Parathyroid adenoma (tissue), 2 donors: ENCODE results near the gene KIF1A.

Experiments
- H2AFZ ChIP-seq: fragments of 300-600 bp; sonication (generic); one replicate; pipeline ENCODE4 v1.7.0; 2017; ENCODE audit warnings: antibody characterized with exemption, mild to moderate bottlenecking
- H3K27ac ChIP-seq: fragments of 300-600 bp; sonication (generic); one replicate; pipeline ENCODE4 v1.7.0; 2017
- H3K27me3 ChIP-seq: fragments of 300-600 bp; sonication (generic); one replicate; pipeline ENCODE4 v1.7.0; 2017; ENCODE audit warnings: low read length; ENCODE audit not compliant: control insufficient read depth, insufficient read depth
- H3K36me3 ChIP-seq: fragments of 300-600 bp; sonication (generic); one replicate; pipeline ENCODE4 v1.7.0; 2017; ENCODE audit warnings: low read length; ENCODE audit not compliant: control insufficient read depth, insufficient read depth
- H3K4me1 ChIP-seq: fragments of 300-600 bp; sonication (generic); one replicate; pipeline ENCODE4 v1.7.0; 2017; ENCODE audit warnings: control low read depth
- H3K4me2 ChIP-seq: fragments of 300-600 bp; sonication (generic); one replicate; pipeline ENCODE4 v1.7.0; 2017; ENCODE audit warnings: low read length
- H3K4me3 ChIP-seq: fragments of 300-600 bp; sonication (generic); one replicate; pipeline ENCODE4 v1.7.0; 2017; ENCODE audit warnings: low read depth, low read length
- H3K79me2 ChIP-seq: fragments of 300-600 bp; sonication (generic); one replicate; pipeline ENCODE4 v1.7.0; 2017; ENCODE audit warnings: control low read depth
- H3K9ac ChIP-seq: fragments of 300-600 bp; sonication (generic); one replicate; pipeline ENCODE4 v1.7.0; 2017; ENCODE audit warnings: mild to moderate bottlenecking
- H3K9me3 ChIP-seq: fragments of 300-600 bp; sonication (generic); one replicate; pipeline ENCODE4 v1.7.0; 2017; ENCODE audit warnings: low read length; ENCODE audit not compliant: control insufficient read depth
- TF ChIP-seq, protein P1 (sequence below): fragments of 300-600 bp; sonication (generic); IDR thresholded peaks from one replicate; pipeline ENCODE4 v1.7.0; 2017; ENCODE audit warnings: antibody characterized with exemption, mild to moderate bottlenecking
- donor health status: primary hyperparathyroidism.

Gene KIF1A

DNA sequence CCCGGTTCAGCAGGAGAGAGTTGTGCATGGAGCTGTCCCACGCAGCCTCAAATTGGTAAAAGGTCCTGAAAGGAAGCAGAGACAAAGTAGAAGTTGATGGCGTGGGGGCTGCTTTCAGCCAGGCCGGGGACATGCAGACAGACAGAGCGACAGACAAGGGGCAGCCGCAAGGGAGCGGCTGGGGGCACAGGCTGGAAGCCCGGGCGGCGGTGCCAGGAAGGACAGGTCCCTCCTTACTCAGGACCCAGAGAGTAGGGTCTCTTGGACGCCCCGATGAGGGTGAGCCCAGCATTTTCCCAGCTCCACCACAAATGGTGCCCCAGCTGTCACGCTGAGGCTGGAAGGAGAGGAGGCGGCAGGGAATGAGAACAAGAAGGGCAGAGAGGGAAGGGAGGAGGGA is 93.1 kb downstream of the KIF1A start:
- no peaks in the 10 kb centered on the region for H3K4me1 ChIP-seq
- H3K9me3 ChIP-seq: no peaks in the 10 kb centered on the region
- H3K27me3 ChIP-seq: no peaks in the 10 kb centered on the region
- H3K9ac ChIP-seq: no peak overlapping the region
- TF ChIP-seq, protein P1, sequence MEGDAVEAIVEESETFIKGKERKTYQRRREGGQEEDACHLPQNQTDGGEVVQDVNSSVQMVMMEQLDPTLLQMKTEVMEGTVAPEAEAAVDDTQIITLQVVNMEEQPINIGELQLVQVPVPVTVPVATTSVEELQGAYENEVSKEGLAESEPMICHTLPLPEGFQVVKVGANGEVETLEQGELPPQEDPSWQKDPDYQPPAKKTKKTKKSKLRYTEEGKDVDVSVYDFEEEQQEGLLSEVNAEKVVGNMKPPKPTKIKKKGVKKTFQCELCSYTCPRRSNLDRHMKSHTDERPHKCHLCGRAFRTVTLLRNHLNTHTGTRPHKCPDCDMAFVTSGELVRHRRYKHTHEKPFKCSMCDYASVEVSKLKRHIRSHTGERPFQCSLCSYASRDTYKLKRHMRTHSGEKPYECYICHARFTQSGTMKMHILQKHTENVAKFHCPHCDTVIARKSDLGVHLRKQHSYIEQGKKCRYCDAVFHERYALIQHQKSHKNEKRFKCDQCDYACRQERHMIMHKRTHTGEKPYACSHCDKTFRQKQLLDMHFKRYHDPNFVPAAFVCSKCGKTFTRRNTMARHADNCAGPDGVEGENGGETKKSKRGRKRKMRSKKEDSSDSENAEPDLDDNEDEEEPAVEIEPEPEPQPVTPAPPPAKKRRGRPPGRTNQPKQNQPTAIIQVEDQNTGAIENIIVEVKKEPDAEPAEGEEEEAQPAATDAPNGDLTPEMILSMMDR: no peak
- H2AFZ ChIP-seq: no peak overlapping the region
- no peaks in the 10 kb centered on the region for H3K79me2 ChIP-seq
- H3K36me3 ChIP-seq: no peaks in the 10 kb centered on the region
- H3K27ac ChIP-seq: no peak overlapping the region
- no peak overlapping the region for H3K4me2 ChIP-seq
- no peak overlapping the region for H3K4me3 ChIP-seq

DNA sequence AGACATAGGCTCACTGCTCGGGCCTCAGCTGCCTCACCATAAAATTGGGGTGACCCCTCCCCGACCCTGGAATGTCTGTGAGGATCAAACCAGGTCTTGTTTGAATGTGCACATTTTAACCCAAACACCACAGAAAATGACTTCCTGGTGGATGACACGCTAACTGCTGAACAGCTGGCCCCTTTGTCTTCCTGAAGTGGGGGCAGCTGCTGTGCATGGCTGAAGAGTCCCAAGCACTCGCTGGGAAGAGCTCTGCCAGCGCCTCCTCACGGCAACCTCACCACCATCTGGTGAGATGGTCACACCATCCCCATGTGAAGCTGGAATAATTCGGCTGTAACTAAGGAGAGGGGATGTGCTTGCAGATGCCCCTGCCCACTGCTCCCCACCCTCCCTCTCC is 94.3 kb downstream of the KIF1A start:
- TF ChIP-seq, protein P1: no peak
- H3K4me1 ChIP-seq: no peaks in the 10 kb centered on the region
- H3K36me3 ChIP-seq: no peaks in the 10 kb centered on the region
- H3K79me2 ChIP-seq: no peaks in the 10 kb centered on the region
- no peak overlapping the region for H3K27ac ChIP-seq
- H3K4me2 ChIP-seq: no peak overlapping the region
- H3K9me3 ChIP-seq: no peaks in the 10 kb centered on the region
- no peak overlapping the region for H3K4me3 ChIP-seq
- H2AFZ ChIP-seq: no peak overlapping the region
- H3K27me3 ChIP-seq: no peaks in the 10 kb centered on the region
- no peak overlapping the region for H3K9ac ChIP-seq

DNA sequence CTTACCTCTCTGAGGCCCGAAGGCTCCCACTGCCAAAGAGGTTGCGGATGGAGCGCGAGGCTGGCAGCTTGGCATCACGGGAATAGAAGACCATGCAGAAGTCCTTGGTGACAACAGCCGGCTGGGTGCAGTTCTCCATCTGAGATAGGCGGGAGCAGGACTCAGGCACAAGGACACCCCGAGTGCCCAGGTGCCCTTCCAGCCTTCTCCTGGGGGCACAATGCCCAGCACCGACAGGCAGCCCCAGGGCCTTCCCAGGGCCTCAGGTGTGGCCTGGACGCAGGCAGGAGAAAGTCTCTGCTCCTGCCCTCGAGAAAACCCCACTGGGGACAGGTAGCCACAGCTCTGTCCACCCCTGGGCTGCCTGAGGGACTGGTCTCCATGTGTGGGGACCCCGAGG is 94.8 kb downstream of the KIF1A start:
- no peaks in the 10 kb centered on the region for H3K36me3 ChIP-seq
- TF ChIP-seq, protein P1: no peak
- no peaks in the 10 kb centered on the region for H3K79me2 ChIP-seq
- no peak overlapping the region for H3K4me3 ChIP-seq
- H3K4me1 ChIP-seq: no peaks in the 10 kb centered on the region
- no peak overlapping the region for H3K27ac ChIP-seq
- no peak overlapping the region for H3K9ac ChIP-seq
- H2AFZ ChIP-seq: no peak overlapping the region
- H3K27me3 ChIP-seq: no peaks in the 10 kb centered on the region
- no peaks in the 10 kb centered on the region for H3K9me3 ChIP-seq
- H3K4me2 ChIP-seq: no peak overlapping the region

DNA sequence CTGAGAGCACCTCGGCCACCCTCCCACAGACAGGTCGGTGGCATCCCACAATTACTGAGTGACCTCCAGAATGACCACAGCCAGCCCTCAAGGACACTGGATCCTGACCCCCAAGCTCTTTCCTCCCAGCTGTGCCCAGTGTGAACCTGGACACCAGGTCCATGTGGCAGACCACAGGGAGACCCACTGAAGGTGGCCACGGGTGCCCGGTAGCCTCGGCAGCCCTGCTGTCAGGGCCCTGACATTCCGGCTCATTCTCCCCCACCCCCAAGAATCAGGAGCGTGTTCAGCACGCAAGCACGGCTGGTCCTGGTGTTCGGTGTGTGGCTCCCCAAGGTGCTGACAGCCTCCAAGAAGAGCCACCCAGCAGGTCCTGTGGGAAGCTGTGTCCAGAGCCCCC is 95.6 kb downstream of the KIF1A start:
- Histone ChIP-seq H2AFZ (no peak overlapping the region), H3K79me2 (no peaks in the 10 kb centered on the region), H3K27me3 (no peaks in the 10 kb centered on the region), H3K9me3 (no peaks in the 10 kb centered on the region), H3K4me2 (no peak overlapping the region), H3K27ac (no peak overlapping the region), H3K9ac (no peak overlapping the region), H3K4me3 (no peak overlapping the region), H3K36me3 (no peaks in the 10 kb centered on the region), H3K4me1 (no peaks in the 10 kb centered on the region)
- TF ChIP-seq, protein P1: no peak

DNA sequence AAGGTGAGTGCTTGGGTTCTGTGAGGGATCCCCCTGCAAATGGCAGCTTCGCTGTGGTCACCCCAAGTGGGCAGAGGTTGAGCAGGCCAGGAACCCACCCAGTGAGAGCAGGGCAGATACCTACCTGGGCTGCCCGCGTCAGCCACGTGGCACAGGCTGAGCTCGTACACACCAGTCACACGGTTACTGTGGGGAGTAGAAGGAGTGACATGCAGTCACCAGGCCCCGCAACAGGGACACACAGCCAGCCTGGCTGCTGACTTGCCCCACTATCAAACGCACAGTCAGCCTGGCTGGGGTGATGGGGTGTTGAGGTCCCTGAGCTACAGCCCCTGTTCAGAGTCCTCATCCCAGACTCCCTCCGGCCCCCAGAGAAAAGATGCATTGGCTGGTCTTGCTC is 96.2 kb downstream of the KIF1A start:
- H3K79me2 ChIP-seq: no peaks in the 10 kb centered on the region
- H3K27ac ChIP-seq: no peak overlapping the region
- no peaks in the 10 kb centered on the region for H3K36me3 ChIP-seq
- TF ChIP-seq, protein P1: no peak
- H3K9me3 ChIP-seq: no peaks in the 10 kb centered on the region
- H3K4me3 ChIP-seq: no peak overlapping the region
- H2AFZ ChIP-seq: no peak overlapping the region
- no peak overlapping the region for H3K4me2 ChIP-seq
- no peak overlapping the region for H3K9ac ChIP-seq
- no peaks in the 10 kb centered on the region for H3K4me1 ChIP-seq
- H3K27me3 ChIP-seq: no peaks in the 10 kb centered on the region
